K562 (cell line): Measurements from ENCODE around the gene LINGO4. TPM values are rescaled to one million over a fixed set of nuclear protein-coding genes. Genes with fewer than 3 reads are reported as not detected.

Experiments used
- CBX8 ChIP-seq: fragments of 200-600 bp; sonication (generic); IDR thresholded peaks from 2 replicates; pipeline ENCODE4 v1.6.1; 2012; ENCODE audit warnings: borderline replicate concordance, mixed run types, low read depth, mild to moderate bottlenecking, moderate library complexity, mixed read lengths, low read length, control low read depth, inconsistent platforms; ENCODE audit not compliant: poor library complexity, severe bottlenecking; ENCODE audit errors: extremely low read depth
- CC2D1A ChIP-seq: fragments of 450-650 bp; IDR thresholded peaks from 2 replicates; pipeline ENCODE4 v1.6.1; 2017; ENCODE audit warnings: mild to moderate bottlenecking
- CREM ChIP-seq: IDR thresholded peaks from 2 replicates; pipeline ENCODE4 v1.6.1; 2014; ENCODE audit warnings: antibody characterized with exemption, low read depth
- E2F6 ChIP-seq, 2 experiments: IDR thresholded peaks; 2 replicates each; pipeline ENCODE4 v1.6.1; 2011; ENCODE audit warnings: borderline replicate concordance in 1 of 2, control low read depth in 1 of 2, low read depth in 1 of 2, low read length in 1 of 2, mild to moderate bottlenecking in 1 of 2, mixed read lengths in 1 of 2, moderate library complexity in 1 of 2; ENCODE audit not compliant: insufficient read depth in 1 of 2, insufficient read length in 1 of 2, poor library complexity in 1 of 2, severe bottlenecking in 1 of 2; ENCODE audit errors: extremely low read depth in 1 of 2
- EHMT2 ChIP-seq: fragments of 450-650 bp; IDR thresholded peaks from 2 replicates; pipeline ENCODE4 v1.6.1; 2018; ENCODE audit warnings: antibody characterized with exemption
- ETV5 ChIP-seq: sonication (generic); formaldehyde crosslinking; IDR thresholded peaks from 2 replicates; pipeline ENCODE4 v1.4.0; 2020; ENCODE audit warnings: low read depth, mild to moderate bottlenecking, missing genetic modification reagents
- HDAC6 ChIP-seq: IDR thresholded peaks from 2 replicates; pipeline ENCODE4 v1.6.1; 2012; ENCODE audit warnings: low read depth, mild to moderate bottlenecking, control low read depth, inconsistent platforms, low read length, moderate library complexity
- ID3 ChIP-seq, 2 experiments: fragments of 250-450 bp in 1 of 2; fragments of 450-650 bp in 1 of 2; sonication (Bioruptor Pico) in 1 of 2; IDR thresholded peaks; 2 replicates each; pipeline versions ENCODE4 v1.6.1 to v1.8.0; 2016 to 2021; ENCODE audit warnings: mild to moderate bottlenecking in 2 of 2, moderate library complexity in 2 of 2, missing compliant biosample characterization in 1 of 2, missing genetic modification characterization in 1 of 2
- KDM5B ChIP-seq: fragments of 200-600 bp; sonication (generic); IDR thresholded peaks from 2 replicates; pipeline ENCODE4 v1.6.1; 2012; ENCODE audit warnings: low read depth, mild to moderate bottlenecking, moderate library complexity, low read length, control low read depth, inconsistent platforms; ENCODE audit not compliant: insufficient replicate concordance
- NFRKB ChIP-seq: fragments of 450-650 bp; IDR thresholded peaks from 2 replicates; pipeline ENCODE4 v1.6.1; 2016; ENCODE audit warnings: low read depth
- PRPF4 ChIP-seq: fragments of 200-400 bp; formaldehyde crosslinking; IDR thresholded peaks from one replicate; pipeline ENCODE4 v1.6.1; 2017; ENCODE audit warnings: low read length, low read depth, mild to moderate bottlenecking; ENCODE audit not compliant: insufficient read depth, poor library complexity, severe bottlenecking
- SREBF2 ChIP-seq: sonication (generic); formaldehyde crosslinking; IDR thresholded peaks from 2 replicates; pipeline ENCODE4 v1.4.0; 2020; ENCODE audit warnings: mild to moderate bottlenecking, missing genetic modification reagents
- SRSF3 ChIP-seq: fragments of 200-400 bp; formaldehyde crosslinking; IDR thresholded peaks from 2 replicates; pipeline ENCODE4 v1.6.1; 2016; ENCODE audit warnings: mild to moderate bottlenecking, low read length, moderate library complexity; ENCODE audit not compliant: insufficient read depth
- TEAD2 ChIP-seq: fragments of 450-650 bp; IDR thresholded peaks from 2 replicates; pipeline ENCODE4 v1.6.1; 2016; ENCODE audit warnings: missing genetic modification characterization, control low read depth, missing compliant biosample characterization
- ZBTB33 ChIP-seq: sonication (generic); formaldehyde crosslinking; IDR thresholded peaks from 2 replicates; pipeline ENCODE4 v1.8.1; 2023; ENCODE audit warnings: mild to moderate bottlenecking, missing genetic modification reagents
- ZHX1 ChIP-seq: fragments of 150-350 bp; conservative IDR thresholded peaks from 2 replicates; pipeline ENCODE4 v1.6.1; 2014; ENCODE audit warnings: low read length
- ZNF12 ChIP-seq: sonication (generic); formaldehyde crosslinking; IDR thresholded peaks from 2 replicates; pipeline ENCODE4 v1.4.0; 2020; ENCODE audit warnings: mild to moderate bottlenecking, missing genetic modification reagents
- ZNF444 ChIP-seq: fragments of 250-450 bp; sonication (Bioruptor Pico); IDR thresholded peaks from 2 replicates; pipeline ENCODE4 v1.4.0; 2020; ENCODE audit warnings: mild to moderate bottlenecking, moderate library complexity
- ZNF57 ChIP-seq: fragments of 450-650 bp; formaldehyde crosslinking; IDR thresholded peaks from 2 replicates; pipeline ENCODE4 v1.4.0; 2020; ENCODE audit warnings: mild to moderate bottlenecking, moderate library complexity
- polyA plus RNA-seq, 8 experiments: library from polyadenylated mRNA; depleted of rRNA in 4 of 8; stranded (reverse) in 5 of 8; unstranded in 3 of 8; fragments of >200 nt; fragmentation: Nextera tagmentation in 2 of 8; fragmentation: Illumina TruSeq in 1 of 8; extraction: Ambion mirVana in 2 of 8; extraction: Trizol in 1 of 8; gene quantifications; 2 replicates each; pipeline versions ENCODE4 v1.2.1 to v1.2.3, GENCODE V29; 2011 to 2014; ENCODE audit warnings: inconsistent platforms in 1 of 8, missing spikeins in 1 of 8
- total RNA-seq, 7 experiments: library from RNA; depleted of rRNA in 6 of 7; stranded (reverse); fragments of >200 nt in 6 of 7; fragmentation: Illumina TruSeq in 2 of 7; extraction: Trizol in 2 of 7; gene quantifications; 2 replicates each; pipeline versions ENCODE4 v1.2.1 to v1.2.3, GENCODE V29; 2011 to 2021; ENCODE audit warnings: low replicate concordance in 1 of 7

LINGO4 gene
- total and polyA plus RNA-seq, 9 of the 15 experiments (the other 6 are each of a cell fraction or from before 2014, with no cell fraction given) = not detected

- TF ChIP-seq ZNF12 (CRISPR knock-in tag) (peak; percentile 61), SREBF2 (CRISPR knock-in tag) (no peak), ZNF444 (CRISPR knock-in tag) (0 out of 2 replicates have a peak, but pooled peaks have one; percentile 38), SRSF3 (no peak), ZBTB33 (CRISPR knock-in tag) (0 out of 2 replicates have a peak, but pooled peaks have one; percentile 37), ETV5 (CRISPR knock-in tag) (peak; percentile 71), KDM5B (peak; percentile 78), HDAC6 (0 out of 2 replicates have a peak, but pooled peaks have one; percentile 68), PRPF4 (peak; percentile 56), CBX8 (no peak), ZHX1 (0 out of 2 replicates have a peak, but pooled peaks have one; percentile 35), ID3 (CRISPR knock-in tag; IDR thresholded peaks at IDR 0.05) (no peak), ID3 (tag; IDR thresholded peaks at IDR 0.05) (peak; percentile 78), CC2D1A (no peak), TEAD2 (tag) (no peak), E2F6 (IDR thresholded peaks at IDR 0.05; ENCODE audit: borderline replicate concordance in 1 of 2, extremely low read depth in 1 of 2, insufficient read depth in 1 of 2, insufficient read length in 1 of 2, low read depth in 1 of 2, low read length in 1 of 2, poor library complexity in 1 of 2, severe bottlenecking in 1 of 2) (peak in 1 of 2 experiments; percentile 47), NFRKB (peak; percentile 77), CREM (peak; percentile 86), ZNF57 (CRISPR knock-in tag) (0 out of 2 replicates have a peak, but pooled peaks have one; percentile 47), EHMT2 (no peak)
Measured at GRCh38 chr1:151762941-151763921, 42.0 kb downstream of the LINGO4 start, which contains the start of gene MRPL9 (continued).
